RCC 7860 (cell line): ENCODE results near the gene PLEKHO2.
"Not testable (repeated sequence)": the region's sequence is repeated elsewhere in the genome, so short reads cannot be mapped to it uniquely, and the experiment has no call there.

ENCODE experiments used
- DNase-seq: peaks from one replicate; pipeline ENCODE4 v3.0.0-alpha.2; 2015; ENCODE audit warnings: low spot score
- FAIRE-seq: peaks from 2 replicates; lab custom pipeline; 2012; peaks lifted over from hg19 to GRCh38; lab: Jason Lieb, UNC

The PLEKHO2 gene, protein sequence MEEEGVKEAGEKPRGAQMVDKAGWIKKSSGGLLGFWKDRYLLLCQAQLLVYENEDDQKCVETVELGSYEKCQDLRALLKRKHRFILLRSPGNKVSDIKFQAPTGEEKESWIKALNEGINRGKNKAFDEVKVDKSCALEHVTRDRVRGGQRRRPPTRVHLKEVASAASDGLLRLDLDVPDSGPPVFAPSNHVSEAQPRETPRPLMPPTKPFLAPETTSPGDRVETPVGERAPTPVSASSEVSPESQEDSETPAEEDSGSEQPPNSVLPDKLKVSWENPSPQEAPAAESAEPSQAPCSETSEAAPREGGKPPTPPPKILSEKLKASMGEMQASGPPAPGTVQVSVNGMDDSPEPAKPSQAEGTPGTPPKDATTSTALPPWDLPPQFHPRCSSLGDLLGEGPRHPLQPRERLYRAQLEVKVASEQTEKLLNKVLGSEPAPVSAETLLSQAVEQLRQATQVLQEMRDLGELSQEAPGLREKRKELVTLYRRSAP

DNA sequence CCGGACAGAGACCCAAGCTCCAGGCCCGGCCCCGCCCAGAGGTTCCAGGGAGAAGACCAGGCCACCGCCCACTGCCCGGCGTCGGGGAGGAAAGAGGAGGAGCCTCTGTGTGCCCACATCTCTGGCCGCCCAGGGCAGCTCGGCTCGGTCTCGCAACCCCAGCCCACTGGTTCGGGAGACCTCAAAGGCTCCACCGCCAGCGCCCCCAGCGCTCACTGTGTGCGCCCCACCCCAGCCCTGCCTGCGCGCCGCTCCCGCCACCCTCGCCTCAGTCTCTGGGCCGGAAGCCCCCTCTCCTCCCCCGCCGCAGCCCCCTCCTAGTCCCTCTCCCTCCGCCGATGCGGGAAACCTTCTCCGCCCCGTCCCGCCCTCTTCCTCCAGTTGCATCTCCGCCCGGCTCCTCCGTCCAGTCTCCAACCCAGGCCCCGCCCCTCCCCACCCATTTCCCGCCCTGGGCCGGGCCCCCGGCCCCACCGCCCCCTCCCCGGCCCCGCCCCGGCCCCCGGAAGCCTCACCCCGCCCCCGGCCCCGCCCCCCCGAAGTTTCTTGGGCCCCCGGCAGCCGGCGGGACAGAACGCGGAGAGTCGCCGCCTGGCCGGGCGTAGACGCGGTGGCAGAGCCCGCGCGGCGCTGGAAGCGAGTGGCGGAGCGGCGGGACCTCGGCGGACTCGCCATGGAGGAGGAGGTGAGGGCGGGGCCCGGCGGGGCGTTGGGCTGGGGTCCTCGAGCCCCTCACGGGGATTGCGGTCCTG lies at the start of gene PLEKHO2:
Gene PLEKHO2, plus strand, starts transcription at position 572 of the 752 bp plus-strand sequence. Its CDS starts 102 bp downstream, at position 674.
- DNase-seq (peak; percentile 75), FAIRE-seq (no peak)

DNA sequence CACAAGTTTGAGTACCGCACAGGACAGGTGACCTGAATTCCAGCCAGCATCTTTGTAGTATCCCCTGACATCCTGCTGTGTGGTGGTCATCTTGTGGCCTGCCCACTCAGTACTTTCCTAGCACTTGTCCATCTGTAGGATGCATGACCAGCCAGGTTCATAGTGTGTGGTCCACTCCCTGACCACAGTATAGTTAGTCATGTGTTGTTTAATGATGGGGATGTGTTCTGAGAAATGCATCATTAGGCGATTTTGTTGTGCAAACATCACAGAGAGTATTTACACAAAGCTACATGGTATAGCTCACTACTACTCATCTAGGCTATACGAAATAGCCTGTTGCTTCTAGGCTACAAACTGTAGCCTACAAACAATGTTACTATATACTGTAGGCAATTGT lies 49.4 kb upstream of the PLEKHO2 start:
- FAIRE-seq, result no peak
- DNase-seq, result no peak

DNA sequence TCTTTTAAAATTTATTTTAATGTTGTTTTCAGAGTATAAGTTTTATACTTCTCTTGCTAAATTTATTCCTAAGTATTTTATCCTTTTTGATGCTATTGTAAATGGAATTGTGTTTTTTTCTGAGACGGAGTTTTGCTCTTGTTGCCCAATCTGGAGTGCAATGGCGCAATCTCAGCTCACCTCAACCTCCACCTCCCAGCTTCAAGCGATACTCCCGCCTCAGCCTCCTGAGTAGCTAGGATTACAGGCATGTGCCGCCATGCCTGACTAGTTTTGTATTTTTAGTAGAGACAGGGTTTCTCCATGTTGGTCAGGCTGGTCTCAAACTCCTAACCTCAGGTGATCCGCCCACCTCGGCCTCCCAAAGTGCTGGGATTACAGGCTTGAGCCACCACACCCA lies 46.4 kb upstream of the PLEKHO2 start:
- not testable (repeated sequence) for FAIRE-seq, DNase-seq

DNA sequence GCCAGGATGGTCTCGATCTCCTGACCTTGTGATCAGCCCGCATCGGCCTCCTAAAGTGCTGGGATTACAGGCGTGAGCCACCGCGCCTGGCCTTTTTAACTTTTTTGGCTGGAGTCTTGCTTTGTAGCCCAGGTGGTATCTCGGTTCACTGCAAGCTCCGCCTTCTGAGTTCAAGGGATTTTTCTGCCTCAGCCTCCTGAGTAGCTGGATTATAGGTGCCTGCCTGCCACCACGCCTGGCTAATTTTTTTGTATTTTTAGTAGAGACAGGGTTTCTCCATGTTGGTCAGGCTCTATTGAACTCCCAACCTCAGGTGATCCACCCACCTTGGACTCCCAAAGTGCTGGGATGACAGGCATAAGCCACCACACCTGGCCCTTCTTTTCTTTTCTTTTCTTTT lies 45.8 kb upstream of the PLEKHO2 start:
- not testable (repeated sequence) for DNase-seq, FAIRE-seq

DNA sequence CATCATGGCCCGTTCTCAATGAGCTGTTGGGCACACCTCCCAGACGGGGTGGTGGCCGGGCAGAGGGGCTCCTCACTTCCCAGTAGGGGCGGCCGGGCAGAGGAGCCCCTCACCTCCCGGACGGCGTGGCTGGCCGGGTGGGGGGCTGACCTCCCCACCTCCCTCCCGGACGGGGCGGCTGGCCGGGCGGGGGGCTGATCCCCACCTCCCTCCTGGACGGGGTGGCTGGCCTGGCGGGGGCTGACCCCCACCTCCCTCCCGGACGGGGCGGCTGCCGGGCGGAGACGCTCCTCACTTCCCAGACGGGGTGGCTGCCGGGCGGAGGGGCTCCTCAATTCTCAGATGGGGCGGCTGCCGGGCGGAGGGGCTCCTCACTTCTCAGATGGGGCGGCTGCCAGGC lies 42.8 kb upstream of the PLEKHO2 start:
- DNase-seq, FAIRE-seq: not testable (repeated sequence)

DNA sequence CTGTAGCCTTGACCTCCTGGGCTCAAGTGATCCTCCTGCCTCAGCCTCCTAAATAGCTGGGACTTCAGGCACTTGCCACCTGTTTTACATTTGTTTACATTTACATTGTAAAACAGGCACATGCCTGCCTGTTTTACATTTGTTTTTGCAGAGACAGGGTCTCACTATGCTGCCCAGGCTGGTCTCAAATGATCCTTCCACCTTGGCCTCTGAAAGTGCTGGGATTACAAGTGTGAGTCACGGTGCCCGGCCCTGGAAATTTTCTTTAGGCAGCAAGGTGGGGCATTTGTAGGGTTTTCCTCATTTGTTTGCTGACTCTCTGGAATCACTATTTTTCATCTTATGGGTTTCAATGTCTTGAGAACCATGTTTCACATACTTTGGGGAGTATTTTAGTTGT lies 41.2 kb upstream of the PLEKHO2 start:
- FAIRE-seq, result no peak

DNA sequence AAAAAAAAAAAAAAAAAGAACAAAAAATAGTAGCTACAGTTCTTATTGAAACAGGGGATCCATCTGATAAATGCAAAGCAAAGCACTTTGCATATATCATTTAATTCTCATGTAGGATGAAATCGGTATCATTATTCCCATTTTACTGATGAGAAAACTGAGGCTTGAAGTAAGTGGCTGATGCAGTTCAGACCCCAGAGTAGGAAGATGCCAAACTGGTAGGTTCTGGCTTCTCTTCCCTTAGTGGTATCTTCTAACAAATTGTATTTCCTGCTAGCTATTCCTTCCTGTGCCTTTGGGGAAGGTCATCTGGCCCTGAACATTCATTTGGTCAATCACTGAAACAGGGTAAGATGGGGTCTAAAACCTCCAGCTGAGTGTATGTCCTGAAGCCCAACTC lies 38.2 kb upstream of the PLEKHO2 start:
- no peak for FAIRE-seq
- DNase-seq, result no peak

More for the DNA sequence above, 41.2 kb upstream of the PLEKHO2 start:
- DNase-seq, result no peak

DNA sequence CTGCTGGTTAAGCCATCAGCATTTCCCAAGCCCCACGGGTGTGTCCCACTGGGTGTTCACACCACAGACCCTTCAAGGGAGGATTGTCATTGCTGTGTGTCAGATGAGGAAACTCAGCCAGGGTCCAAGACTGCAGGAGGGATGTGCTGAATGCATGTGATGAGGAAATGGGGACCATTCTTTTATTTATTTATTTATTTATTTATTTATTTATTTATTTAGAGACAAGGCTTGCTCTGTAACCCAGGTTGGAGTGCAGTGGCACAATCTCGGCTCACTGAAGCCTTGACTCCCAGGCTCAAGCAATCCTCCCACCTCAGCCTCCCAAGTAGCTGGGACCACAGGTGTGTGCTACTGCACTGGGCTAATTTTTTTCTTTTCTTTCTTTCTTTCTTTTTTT lies 37.1 kb upstream of the PLEKHO2 start:
- FAIRE-seq (no peak), DNase-seq (no peak)

DNA sequence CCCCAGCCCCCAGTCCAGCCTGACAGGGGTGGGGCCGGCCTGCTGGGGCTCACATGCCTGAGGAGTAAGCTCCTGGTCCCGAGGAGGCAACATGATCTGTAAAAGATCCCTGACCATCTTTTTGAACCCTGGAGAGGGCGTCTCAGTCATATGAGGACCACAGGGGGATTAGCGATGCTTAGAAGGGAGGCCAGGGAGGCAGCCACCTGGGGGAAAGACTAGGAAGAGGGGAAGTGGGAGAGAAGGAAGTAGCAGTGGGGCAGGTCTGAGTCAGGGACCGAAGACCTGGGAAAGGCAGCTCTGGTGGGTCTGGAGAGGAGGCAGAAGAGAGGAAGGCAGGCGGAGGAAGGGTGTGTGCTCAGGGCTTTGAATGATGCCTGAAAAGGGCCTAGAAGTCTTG lies 35.2 kb upstream of the PLEKHO2 start:
- no peak for FAIRE-seq
- DNase-seq, result no peak

DNA sequence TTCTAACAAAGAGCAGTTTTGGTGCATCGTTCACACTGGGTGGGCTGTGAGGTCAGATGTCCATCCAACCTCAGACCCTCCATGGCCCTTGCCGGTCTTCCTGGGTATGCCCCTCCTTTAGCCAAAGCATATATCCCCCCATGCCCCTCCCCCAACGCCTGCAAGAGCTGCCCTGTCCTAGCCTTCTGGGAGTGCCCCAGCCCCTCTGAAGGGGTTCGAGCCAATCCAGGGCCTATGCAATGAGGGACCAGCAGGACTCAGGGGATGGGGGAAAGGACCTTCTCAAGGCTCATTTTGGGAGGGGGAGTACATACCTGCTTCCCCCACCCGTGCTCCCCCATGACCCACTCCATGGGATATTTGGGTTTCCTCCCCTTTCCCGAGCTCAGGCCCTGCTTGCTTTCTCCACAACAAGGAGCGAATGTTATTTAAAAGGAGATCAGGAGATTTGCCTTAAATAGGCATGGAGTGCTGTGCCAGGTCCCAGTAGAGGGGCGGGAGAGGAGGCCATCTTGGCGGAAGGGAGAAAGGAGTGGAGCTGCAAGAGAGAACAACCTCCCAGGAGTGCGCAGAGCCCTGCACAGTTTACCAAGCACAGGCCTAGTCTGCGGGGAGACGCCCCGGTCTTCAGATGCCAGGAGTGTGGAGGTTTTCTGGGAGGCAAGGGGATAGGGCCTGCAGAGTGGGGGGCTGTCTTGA lies 34.5 kb upstream of the PLEKHO2 start:
- FAIRE-seq (no peak), DNase-seq (no peak)

DNA sequence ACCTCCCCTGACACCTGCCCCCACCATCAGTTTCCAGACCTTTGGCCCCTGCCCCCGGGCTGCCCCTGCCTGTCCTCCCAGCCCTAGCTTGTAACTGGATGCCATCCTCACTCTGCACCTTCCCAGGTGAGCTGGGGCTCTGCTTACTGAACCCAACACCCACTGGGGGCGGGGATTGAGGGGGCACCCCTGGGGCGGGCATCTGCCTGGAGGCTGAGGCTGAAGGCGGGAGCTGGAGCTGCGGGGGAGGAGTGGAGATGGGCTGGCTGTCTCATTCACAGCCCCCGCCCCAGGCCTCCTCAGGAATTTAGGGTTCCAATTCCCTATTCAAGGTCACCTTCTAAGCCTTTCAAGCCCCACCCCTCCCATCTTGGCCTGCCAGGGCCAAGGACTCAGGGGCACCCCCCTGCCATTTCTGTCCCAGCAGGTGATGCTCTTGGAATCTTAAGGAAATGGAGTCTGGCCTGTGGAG lies 33.9 kb upstream of the PLEKHO2 start:
- FAIRE-seq (no peak), DNase-seq (no peak)

DNA sequence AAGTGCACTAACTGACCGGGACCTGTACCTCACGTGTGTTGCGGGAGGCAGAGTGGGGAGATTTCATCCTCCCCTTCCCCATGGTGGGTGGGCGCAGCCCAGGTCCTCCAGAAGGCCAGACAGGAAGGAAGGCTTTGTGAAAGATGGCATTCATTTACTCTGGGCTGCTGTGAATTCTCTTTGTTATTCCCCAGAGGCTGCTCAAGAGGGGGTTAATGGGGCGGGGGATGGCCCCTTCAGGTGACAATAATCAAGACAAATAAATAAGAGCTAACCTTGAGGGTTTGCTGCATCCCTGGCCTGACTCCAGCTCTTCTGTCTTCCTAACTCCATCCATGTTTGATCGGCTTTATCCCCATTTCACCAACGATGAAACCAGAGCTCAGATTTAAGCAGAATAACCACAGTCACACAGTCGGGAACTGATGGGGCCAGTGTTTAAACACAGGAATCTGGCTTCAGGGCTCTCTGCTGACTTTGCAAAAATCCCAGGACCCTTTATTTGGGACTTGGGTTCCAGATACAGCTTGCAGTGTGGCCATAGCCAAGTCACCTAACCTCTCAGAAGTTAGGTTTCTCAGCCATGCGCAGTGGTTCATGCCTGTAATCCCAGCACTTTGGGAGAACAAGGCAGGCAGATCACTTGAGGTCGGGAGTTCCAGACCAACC lies 32.8 kb upstream of the PLEKHO2 start:
- FAIRE-seq (no peak), DNase-seq (no peak)

DNA sequence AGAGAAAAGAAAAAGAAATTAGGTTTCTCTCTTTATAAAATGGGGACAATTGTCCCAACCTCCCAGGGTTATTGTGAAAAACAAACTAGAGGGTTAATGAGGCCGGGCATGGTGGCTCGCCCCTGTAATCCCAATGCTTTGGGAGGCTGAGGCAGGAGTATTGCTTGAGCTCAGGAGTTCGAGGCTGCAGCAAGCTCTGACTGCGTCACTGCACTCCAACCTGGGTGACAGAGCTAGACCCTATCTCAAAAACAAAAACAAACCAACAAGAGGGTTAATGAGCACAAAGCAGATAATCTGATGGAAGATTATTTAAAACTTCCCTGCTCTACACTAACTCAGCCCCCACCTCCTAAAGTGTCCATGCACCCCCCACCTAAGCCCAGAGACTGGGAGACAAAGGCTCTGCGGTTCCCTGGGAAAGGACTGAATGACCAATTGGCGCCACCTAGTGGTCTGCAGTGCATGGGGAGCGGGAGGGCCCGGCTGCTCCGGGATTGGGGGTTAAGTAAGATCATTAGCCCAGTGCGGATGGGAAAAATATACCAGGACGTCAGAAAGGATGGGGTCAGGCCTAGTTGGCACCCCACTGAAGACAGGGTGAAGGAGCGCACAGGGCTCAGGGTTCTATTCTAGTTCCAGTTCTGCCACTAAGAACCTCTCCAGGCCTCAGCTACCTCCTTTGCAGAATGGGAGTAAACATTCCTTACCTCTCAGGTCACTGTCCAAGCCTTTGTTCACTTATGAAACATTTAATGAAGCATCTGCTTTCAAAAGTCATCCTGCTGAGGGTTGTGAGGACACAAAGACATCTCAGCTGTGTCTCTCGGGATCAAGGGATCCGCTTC lies 31.8 kb upstream of the PLEKHO2 start:
- FAIRE-seq, result no peak
- DNase-seq, result peak; percentile 40

DNA sequence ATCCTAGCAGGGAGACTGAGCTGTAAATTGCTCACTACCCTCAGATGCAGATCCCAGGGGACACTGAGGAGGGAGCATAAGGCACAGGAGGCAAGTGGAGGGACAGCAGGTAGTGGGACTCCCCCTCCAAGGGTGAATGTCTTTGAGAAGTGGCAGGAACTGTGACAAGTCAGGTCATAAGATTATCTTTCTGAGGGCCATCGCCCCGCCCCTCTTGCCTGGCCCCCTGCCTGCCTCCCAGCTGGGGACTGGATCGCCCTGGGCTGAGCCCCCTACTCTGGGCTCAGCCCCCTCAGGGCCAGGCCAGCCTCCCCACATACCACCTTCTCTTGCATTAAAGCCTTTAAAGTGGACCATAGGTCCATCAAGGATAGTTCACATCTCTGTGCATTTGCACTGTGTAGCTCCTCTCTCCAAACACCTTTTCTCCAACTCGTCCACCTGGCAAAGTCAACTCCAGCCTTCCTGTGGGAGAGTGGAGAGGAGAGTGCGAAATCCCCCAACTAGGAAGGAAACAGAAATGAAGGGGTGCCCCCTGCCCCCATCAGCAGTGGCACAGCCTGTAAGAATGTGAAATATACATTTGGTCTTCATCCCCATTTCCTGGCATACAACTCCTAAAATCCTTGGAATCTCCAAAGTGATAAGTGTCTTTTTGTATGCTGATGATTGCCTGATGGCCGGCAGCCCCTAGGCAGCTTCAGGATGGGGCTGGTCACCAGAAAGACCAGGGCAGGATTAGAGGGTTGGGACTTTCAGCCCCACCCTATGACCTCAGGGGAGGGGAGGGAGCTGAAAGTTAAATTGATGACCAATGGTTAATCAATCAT lies 31.0 kb upstream of the PLEKHO2 start:
- FAIRE-seq (no peak), DNase-seq (no peak)

DNA sequence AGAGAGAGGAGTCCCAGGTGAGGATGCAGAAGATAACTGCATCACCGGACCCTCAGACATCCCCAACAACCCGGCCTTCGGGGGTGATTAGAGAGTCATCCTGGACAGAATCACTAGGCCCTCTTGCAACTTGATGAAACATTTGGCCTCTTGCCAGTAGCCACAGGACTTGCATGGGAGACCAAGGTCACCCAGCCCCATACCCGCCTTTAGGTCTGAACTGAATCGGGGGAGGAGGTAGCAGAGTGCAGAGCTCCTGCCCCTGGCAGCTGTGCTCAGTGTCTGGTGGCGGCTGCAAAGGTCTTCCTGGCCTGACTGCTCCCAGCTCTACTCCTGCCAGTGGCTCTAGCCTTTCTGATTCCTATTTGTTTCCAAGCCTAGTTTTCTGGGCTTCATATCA lies 28.6 kb upstream of the PLEKHO2 start:
- no peak for FAIRE-seq

DNA sequence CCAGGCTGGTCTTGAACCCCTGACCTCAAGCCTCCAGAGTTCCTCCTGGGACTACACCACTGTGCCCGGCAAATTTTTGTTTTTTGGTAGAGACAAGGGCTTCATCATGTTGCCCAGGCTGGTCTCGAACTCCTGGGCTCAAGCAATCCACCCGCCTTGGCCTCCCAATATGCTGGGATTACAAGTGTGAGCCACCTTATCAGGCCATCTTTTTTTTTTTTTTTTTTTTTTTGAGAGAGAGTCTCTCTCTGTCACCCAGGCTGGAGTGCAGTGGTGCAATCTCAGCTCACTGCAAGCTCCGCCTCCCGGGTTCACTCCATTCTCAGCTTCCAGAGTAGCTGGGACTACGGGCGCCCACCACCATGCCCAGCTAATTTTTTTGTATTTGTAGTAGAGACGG lies 27.4 kb upstream of the PLEKHO2 start:
- not testable (repeated sequence) for DNase-seq, FAIRE-seq

More for the DNA sequence above, 28.6 kb upstream of the PLEKHO2 start:
- DNase-seq, result peak; percentile 64

DNA sequence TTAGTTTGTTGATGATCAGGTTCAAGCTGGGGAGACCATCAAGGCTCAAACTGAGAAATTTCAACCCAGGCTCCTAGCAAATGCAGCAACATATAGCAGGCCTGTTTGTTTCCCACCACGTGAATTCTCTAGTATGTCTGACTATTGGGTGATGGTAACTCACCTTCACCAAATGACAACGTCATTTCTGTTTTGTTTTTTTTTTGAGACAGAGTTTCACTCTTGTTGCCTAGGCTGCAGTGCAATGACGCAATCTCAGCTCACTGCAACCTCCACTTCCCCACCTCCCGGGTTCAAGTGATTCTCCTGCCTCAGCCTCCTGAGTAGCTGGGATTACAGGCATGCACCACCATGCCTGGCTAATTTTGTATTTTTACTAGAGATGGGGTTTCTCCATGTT lies 26.8 kb upstream of the PLEKHO2 start:
- DNase-seq, FAIRE-seq: not testable (repeated sequence)

DNA sequence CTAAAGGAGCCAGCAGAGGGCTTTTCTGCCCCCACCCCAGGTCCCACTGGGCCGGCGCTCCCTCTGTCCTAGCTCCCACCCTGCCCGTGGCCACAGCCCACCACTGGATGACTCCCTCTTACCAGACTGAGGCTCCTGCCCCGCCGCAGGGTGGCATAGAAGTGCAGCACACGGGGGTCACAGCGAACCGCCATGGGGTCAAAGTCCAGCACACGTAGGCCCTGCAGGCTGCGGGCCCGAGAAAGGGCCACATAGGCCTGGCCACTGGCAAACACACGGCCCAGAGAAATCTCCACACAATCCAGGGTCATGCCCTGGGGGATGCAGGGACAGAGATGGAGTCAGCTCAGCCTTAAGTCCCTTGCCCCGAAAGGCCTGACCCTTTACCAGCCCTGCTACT lies 25.3 kb upstream of the PLEKHO2 start:
- DNase-seq (no peak), FAIRE-seq (no peak)

DNA sequence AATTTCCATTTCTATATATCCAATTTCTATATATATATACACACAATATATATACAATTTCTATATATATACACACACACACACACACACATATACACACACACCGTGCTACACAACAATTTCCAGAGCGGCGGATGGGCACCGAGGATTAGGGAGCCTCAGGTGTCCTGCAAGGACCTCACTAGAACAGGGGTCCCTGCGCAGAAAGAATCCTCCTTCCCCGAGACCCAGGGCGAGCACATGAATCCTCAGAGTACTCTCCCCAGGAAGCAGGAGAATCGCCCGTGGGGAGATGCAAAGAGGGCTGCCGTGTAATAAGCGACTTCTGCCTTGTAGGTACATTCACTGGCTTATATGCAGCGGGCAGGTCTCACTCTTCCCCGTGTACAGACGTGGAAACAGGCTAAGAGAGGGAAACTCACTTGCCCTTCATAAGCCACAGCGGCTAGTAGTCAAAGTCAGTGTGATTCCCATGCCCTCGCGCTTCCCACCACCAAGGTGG lies 16.7 kb upstream of the PLEKHO2 start:
- no peak for FAIRE-seq
- DNase-seq, result no peak
